ENCODE results near the gene NECAB2. TPM values are rescaled to one million over a fixed set of nuclear protein-coding genes. Genes with fewer than 3 reads are reported as not detected.

Gene NECAB2
- total RNA-seq, 1 donor from 2014 or later = not detected

DNA sequence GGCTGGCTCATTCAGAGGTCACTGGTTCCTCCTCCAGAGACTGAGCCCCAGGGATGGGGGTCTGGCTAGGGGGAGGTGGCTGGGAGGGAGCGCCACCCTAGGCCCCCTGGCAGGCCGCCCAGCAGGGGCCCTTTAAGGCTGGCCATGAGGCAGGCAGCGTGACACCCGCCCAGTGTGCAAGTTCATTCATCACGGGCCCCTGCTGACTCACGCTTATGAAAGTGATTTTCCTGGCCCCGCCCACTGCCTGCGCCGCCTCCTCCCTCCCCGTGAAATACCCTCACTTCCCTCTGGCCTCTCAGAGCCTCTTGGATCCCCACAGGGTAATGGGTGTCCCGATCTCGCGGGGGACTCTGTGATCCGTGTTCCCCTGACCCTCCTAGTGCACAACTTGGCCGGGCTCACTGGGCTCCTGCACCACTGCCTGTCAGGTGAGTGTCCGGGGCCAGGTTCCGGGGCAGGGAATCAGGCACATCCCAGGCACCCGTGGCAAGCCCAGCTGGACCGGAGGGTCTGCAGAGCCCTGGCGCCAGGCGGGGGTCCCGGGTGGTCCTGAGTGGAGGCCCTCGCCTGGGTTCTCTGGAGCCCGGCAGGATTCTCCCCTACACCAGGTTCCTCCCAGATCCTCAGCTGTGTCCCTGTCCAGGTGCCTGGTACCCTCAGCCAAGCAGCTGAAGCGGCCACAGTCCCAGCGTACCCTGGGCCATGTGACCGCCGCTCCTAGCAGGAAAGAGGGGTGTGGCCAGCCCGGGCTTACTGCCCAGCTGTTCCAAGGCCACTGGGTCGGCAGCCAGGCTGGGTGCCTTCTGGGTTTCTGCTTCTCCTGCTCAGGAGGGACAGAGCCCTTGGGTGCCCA, 14.9 kb upstream of the NECAB2 start, which contains the start of gene OSGIN1:
Gene OSGIN1, plus strand, starts transcription at position 301 of the 856 bp plus-strand sequence. CDS start 4,432 bp downstream, outside the sequence.
- DNase-seq = peak; percentile 58
- peak; percentile 88 for ATAC-seq (ENCODE audit: low read depth)

DNA sequence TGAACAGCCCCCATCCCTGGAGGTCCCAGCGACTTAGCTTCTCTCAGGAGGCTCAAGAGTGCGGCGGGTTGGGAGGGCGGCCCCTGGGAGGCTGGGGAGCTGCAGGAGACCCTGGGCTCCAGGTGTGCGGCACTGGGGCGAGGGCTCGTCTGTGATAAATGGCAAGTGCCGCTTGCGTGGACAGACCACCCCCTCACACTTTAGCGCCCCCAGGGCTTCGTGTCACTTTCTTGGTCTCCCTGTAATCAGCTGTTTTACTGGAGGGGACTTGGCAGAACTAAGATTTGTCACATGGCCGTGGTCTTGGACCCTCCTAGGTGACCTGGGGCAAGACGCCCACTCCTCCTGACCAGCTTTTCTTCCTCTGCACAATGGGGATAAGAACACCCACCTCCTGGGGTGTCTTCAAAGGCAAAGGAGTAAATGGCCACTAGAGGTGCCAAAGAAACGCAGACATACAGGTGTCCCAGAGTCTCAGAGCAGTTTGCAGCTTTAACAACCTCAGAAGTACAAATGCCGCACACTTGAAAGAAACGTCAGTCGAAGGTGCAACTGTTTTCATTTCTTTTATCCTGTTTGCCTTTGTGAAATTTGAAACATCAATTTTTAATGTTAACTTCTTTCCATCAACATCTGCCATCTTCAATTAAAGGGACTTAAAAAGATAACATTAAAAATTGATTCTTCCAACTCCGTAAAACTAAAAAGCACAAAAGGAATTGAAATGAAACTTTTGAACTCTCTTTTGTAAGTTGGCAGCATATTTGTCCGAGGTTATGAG, 14.1 kb upstream of the NECAB2 start:
- peaks cover 8% of the 10 kb centered on the region for H3K4me1 Mint-ChIP-seq
- H3K36me3 Mint-ChIP-seq (ENCODE audit: low read depth) = no peaks in the 10 kb centered on the region
- ChIA-PET CTCF (interaction anchor here (0.6 to 1.2 kb wide), 3 partner anchors 9 to 129 kb away, joined by 3 to 4 read pairs (median 3); no protein-coding TSS in a partner anchor), POLR2A (interaction anchor here (0.9 kb wide), 1 partner anchor 55 kb away, joined by 3 read pairs; the partner anchor contains the start of gene MLYCD)
- no peak for DNase-seq
- TF ChIP-seq, protein P1, sequence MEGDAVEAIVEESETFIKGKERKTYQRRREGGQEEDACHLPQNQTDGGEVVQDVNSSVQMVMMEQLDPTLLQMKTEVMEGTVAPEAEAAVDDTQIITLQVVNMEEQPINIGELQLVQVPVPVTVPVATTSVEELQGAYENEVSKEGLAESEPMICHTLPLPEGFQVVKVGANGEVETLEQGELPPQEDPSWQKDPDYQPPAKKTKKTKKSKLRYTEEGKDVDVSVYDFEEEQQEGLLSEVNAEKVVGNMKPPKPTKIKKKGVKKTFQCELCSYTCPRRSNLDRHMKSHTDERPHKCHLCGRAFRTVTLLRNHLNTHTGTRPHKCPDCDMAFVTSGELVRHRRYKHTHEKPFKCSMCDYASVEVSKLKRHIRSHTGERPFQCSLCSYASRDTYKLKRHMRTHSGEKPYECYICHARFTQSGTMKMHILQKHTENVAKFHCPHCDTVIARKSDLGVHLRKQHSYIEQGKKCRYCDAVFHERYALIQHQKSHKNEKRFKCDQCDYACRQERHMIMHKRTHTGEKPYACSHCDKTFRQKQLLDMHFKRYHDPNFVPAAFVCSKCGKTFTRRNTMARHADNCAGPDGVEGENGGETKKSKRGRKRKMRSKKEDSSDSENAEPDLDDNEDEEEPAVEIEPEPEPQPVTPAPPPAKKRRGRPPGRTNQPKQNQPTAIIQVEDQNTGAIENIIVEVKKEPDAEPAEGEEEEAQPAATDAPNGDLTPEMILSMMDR (IDR thresholded peaks at IDR 0.05) = no peak
- H3K4me3 Mint-ChIP-seq = peak overlapping the region; percentile 50
- peaks cover 20% of the 10 kb centered on the region for H3K27me3 Mint-ChIP-seq
- no peak overlapping the region for H3K27ac Mint-ChIP-seq
- no peak for ATAC-seq (ENCODE audit: low read depth)
- H3K9me3 Mint-ChIP-seq = no peaks in the 10 kb centered on the region
- intact Hi-C loops (cut with micrococcal nuclease) = loop anchor here (2.0 kb wide), 1 partner anchor 55 kb away; the partner anchor contains the start of gene MLYCD

More for the DNA sequence above, 14.9 kb upstream of the NECAB2 start, which contains the start of gene OSGIN1:
- TF ChIP-seq, protein P1 (IDR thresholded peaks at IDR 0.05) = no peak
- H3K36me3 Mint-ChIP-seq (ENCODE audit: low read depth) = no peaks in the 10 kb centered on the region
- ChIA-PET POLR2A (interaction anchor here (0.9 kb wide), 1 partner anchor 54 kb away, joined by 3 read pairs; the partner anchor contains the start of gene MLYCD), CTCF (interaction anchor here (0.6 to 1.2 kb wide), 3 partner anchors 10 to 112 kb away, joined by 3 to 4 read pairs (median 3); no protein-coding TSS in a partner anchor)
- peaks cover 8% of the 10 kb centered on the region for H3K4me1 Mint-ChIP-seq
- H3K9me3 Mint-ChIP-seq = no peaks in the 10 kb centered on the region
- H3K27ac Mint-ChIP-seq = no peak within 1 kb of the TSS
- intact Hi-C loops (cut with micrococcal nuclease) = loop anchor here (2.0 kb wide), 1 partner anchor 54 kb away; the partner anchor contains the start of gene MLYCD
- peak within 1 kb of the TSS; percentile 77 for H3K4me3 Mint-ChIP-seq
- peaks cover 20% of the 10 kb centered on the region for H3K27me3 Mint-ChIP-seq

DNA sequence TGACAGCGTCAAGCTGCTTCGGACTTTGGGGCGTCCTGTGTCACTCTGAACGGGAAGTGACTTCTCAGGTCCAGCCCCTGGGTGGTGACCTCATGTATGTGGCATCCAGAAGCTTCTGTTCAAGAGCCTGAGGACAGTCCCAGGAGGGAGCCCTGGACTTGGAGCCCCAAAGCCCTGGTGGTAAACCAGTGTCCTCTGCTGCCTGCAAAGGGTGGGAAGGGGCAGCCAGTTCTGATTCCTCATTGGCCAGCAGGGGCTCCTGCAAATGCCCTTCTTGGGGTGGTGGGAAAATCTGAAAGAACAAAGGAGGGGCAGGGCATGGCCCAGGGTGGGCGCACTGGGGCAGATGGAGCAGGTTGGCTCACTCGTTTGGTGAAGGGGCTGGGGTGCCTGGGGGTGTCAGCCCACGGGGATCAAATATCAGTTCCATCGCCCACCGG, 13.4 kb upstream of the NECAB2 start:
- DNase-seq (no peak), ATAC-seq (ENCODE audit: low read depth) (no peak)
- TF ChIP-seq, protein P1 (IDR thresholded peaks at IDR 0.05) = no peak
- no peaks in the 10 kb centered on the region for H3K9me3 Mint-ChIP-seq
- CTCF ChIA-PET = interaction anchor here (0.5 to 1.2 kb wide), 3 partner anchors 110 to 129 kb away, joined by 3 to 4 read pairs (median 3); no protein-coding TSS in a partner anchor
- POLR2A ChIA-PET = no interaction called here
- no peak overlapping the region for H3K4me3 Mint-ChIP-seq
- no peak overlapping the region for H3K27ac Mint-ChIP-seq
- peaks cover 8% of the 10 kb centered on the region for H3K4me1 Mint-ChIP-seq
- peaks cover 20% of the 10 kb centered on the region for H3K27me3 Mint-ChIP-seq
- no peaks in the 10 kb centered on the region for H3K36me3 Mint-ChIP-seq (ENCODE audit: low read depth)
- intact Hi-C loops (cut with micrococcal nuclease) = loop anchor here (5.0 kb wide), 1 partner anchor 353 kb away; no protein-coding TSS in a partner anchor

DNA sequence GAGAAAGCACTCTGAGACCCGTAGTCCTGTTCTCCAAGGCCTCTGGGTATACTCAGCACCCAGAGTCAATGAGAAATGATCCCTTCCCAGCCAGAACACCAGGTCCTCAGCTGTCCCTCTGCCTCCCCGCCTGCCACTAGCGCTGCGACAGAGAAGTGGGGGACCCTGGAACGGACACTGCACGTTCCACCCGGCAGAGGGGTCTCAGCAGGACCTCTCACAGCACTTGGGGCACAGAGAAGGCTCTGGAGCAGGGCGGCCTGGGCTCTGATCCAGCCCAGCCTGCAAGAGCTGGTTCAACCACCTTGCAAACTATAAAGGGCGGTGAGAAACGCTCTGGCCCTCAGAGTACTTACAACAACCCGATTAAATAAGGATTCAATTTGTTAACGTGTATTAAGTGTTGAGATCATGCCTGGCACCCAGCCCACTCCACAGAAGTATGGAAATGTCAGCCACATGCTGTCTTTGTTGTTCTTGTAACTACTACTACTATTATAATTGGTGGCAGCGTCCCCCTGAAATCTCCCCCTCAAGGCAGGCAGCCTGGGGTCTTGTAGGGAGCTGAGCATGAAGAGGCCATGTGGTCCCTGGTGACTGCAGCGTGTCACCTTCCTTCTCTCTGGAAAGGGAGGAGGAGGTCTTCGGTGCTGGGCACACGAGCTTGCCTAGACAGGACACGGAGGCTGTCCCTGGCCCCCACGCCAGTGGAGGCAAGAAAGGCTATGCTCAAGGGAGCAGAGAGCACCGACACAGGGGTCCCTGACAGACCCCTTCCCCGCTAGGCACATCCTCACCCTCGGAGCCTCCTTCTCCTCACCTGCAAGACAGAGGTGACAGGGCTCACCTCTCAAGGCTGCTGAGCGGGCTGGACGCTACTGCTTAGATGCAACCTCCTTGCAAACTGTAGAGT, 12.6 kb upstream of the NECAB2 start:
- DNase-seq = no peak
- TF ChIP-seq, protein P1 (IDR thresholded peaks at IDR 0.05) = no peak
- CTCF ChIA-PET = interaction anchor here (0.6 kb wide), 1 partner anchor 104 kb away, joined by 3 read pairs; no protein-coding TSS in a partner anchor
- ATAC-seq (ENCODE audit: low read depth) = no peak
- Mint-ChIP-seq H3K9me3 (no peaks in the 10 kb centered on the region), H3K4me1 (peaks cover 8% of the 10 kb centered on the region), H3K36me3 (ENCODE audit: low read depth) (no peaks in the 10 kb centered on the region), H3K4me3 (no peak overlapping the region), H3K27ac (no peak overlapping the region), H3K27me3 (peaks cover 20% of the 10 kb centered on the region)
- POLR2A ChIA-PET = no interaction called here
- intact Hi-C loops (cut with micrococcal nuclease) = loop anchor here (1.0 to 5.0 kb wide), 6 partner anchors 110 to 529 kb away; partner anchors contain the start of gene TAF1C

Measured in activated B cell treated with CpG ODN at 0.5 μM for 24 hours (primary cell).